Activated naive CD4-positive, alpha-beta T cell treated with anti-CD3 and anti-CD28 coated beads, Interleukin-2, amount 50 U/mL, for 72 hours (primary cell): Measurements from ENCODE around the gene TFPI2. TPM values are rescaled to one million over a fixed set of nuclear protein-coding genes. Genes with fewer than 3 reads are reported as not detected.
"Not testable (repeated sequence)": the region's sequence is repeated elsewhere in the genome, so short reads cannot be mapped to it uniquely, and the experiment has no call there.

ENCODE experiments used
- ATAC-seq, 2 donors: fragments of 150-1000 bp; cut with Tn5 transposase; 2 replicates each; pipeline ENCODE4 v1.10.0; 2021; ENCODE audit warnings: mild to moderate bottlenecking in 2 of 2, moderate library complexity in 2 of 2
- DNase-seq, 2 donors: peaks; one replicate each; pipeline ENCODE4 v3.0.0; 2021 to 2022; ENCODE audit warnings: low spot score in 2 of 2
- H3K27ac Mint-ChIP-seq, 2 donors: one replicate each; pipeline ENCODE4 v1.8.0; 2022; ENCODE audit warnings: mild to moderate bottlenecking in 2 of 2, mixed read lengths in 2 of 2
- H3K36me3 Mint-ChIP-seq, 2 donors: one replicate each; pipeline ENCODE4 v1.8.0; 2022; ENCODE audit warnings: mixed read lengths in 2 of 2
- H3K9me3 Mint-ChIP-seq, 2 donors: one replicate each; pipeline ENCODE4 v1.8.0; 2022; ENCODE audit warnings: mixed read lengths in 2 of 2
- total RNA-seq, 2 donors: library from RNA; stranded (reverse); gene quantifications; one replicate each; pipeline ENCODE4 v1.2.3, GENCODE V29; 2022

TFPI2 gene
- total RNA-seq = under 1 TPM; 0.37 to 0.82 TPM

- H3K27ac Mint-ChIP-seq = no peak within 1 kb of the TSS
- no peaks in the 10 kb centered on the region for H3K9me3 Mint-ChIP-seq
- DNase-seq (peak in 1 of 2 donors; percentile 9), ATAC-seq (peak; percentile 9 to 67)
- H3K36me3 Mint-ChIP-seq = peaks cover 0 to 7% of the 10 kb centered on the region in 2 donors
Measured at GRCh38 chr7:93890464-93891068, at the start of gene TFPI2. TSS of gene TFPI2 (minus strand) at chr7:93890753. CDS start at chr7:93890678, 75 bp downstream.

- Mint-ChIP-seq H3K27ac (no peak overlapping the region), H3K36me3 (no peaks in the 10 kb centered on the region), H3K9me3 (peaks cover 0 to 4% of the 10 kb centered on the region in 2 donors)
- DNase-seq (no peak), ATAC-seq (no peak)
Measured at GRCh38 chr7:93938293-93938692, 47.7 kb upstream of the TFPI2 start.

GRCh38 chr7:93937818-93938217, 47.3 kb upstream of the TFPI2 start:
- Mint-ChIP-seq H3K36me3 (no peaks in the 10 kb centered on the region), H3K9me3 (peaks cover 0 to 4% of the 10 kb centered on the region in 2 donors), H3K27ac (no peak overlapping the region)
- DNase-seq (no peak), ATAC-seq (no peak)

- no peak for DNase-seq
- no peak overlapping the region for H3K27ac Mint-ChIP-seq
- ATAC-seq = no peak
- H3K9me3 Mint-ChIP-seq = peaks cover 0 to 4% of the 10 kb centered on the region in 2 donors
- H3K36me3 Mint-ChIP-seq = no peaks in the 10 kb centered on the region
Measured at GRCh38 chr7:93935102-93935501, 44.5 kb upstream of the TFPI2 start.

- H3K9me3 Mint-ChIP-seq = no peaks in the 10 kb centered on the region
- DNase-seq (no peak), ATAC-seq (no peak)
Measured at GRCh38 chr7:93933156-93933555, 42.6 kb upstream of the TFPI2 start.

GRCh38 chr7:93931655-93932054, 41.1 kb upstream of the TFPI2 start:
- DNase-seq (no peak), ATAC-seq (no peak)
- Mint-ChIP-seq H3K27ac (no peak overlapping the region), H3K9me3 (no peaks in the 10 kb centered on the region), H3K36me3 (no peaks in the 10 kb centered on the region)

More at GRCh38 chr7:93933156-93933555, 42.6 kb upstream of the TFPI2 start:
- Mint-ChIP-seq H3K36me3 (no peaks in the 10 kb centered on the region), H3K27ac (no peak overlapping the region)

GRCh38 chr7:93927585-93927984, 37.0 kb upstream of the TFPI2 start:
- H3K9me3 Mint-ChIP-seq = no peaks in the 10 kb centered on the region
- ATAC-seq (no peak), DNase-seq (no peak)
- H3K36me3 Mint-ChIP-seq = no peaks in the 10 kb centered on the region
- H3K27ac Mint-ChIP-seq = no peak overlapping the region

GRCh38 chr7:93926800-93927199, 36.2 kb upstream of the TFPI2 start:
- DNase-seq (no peak), ATAC-seq (no peak)
- Mint-ChIP-seq H3K36me3 (no peaks in the 10 kb centered on the region), H3K27ac (no peak overlapping the region), H3K9me3 (no peaks in the 10 kb centered on the region)

- no peak overlapping the region for H3K27ac Mint-ChIP-seq
- DNase-seq = no peak
- no peaks in the 10 kb centered on the region for H3K36me3 Mint-ChIP-seq
- ATAC-seq = no peak
- no peaks in the 10 kb centered on the region for H3K9me3 Mint-ChIP-seq
Measured at GRCh38 chr7:93923942-93924341, 33.4 kb upstream of the TFPI2 start.

- H3K36me3 Mint-ChIP-seq = no peaks in the 10 kb centered on the region
- no peak for ATAC-seq
- H3K27ac Mint-ChIP-seq = no peak overlapping the region
- no peaks in the 10 kb centered on the region for H3K9me3 Mint-ChIP-seq
- DNase-seq = no peak
Measured at GRCh38 chr7:93923296-93923695, 32.7 kb upstream of the TFPI2 start.

GRCh38 chr7:93921607-93922566, 31.3 kb upstream of the TFPI2 start, which contains the start of gene GNG11:
TSS of gene GNG11 (plus strand) at chr7:93921735. CDS start at chr7:93922138, 403 bp downstream.
- ATAC-seq = peak; percentile 69 to 84
- H3K9me3 Mint-ChIP-seq = no peaks in the 10 kb centered on the region
- H3K27ac Mint-ChIP-seq = no peak within 1 kb of the TSS
- peak in 1 of 2 donors; percentile 43 for DNase-seq
- H3K36me3 Mint-ChIP-seq = no peaks in the 10 kb centered on the region

- no peak overlapping the region for H3K27ac Mint-ChIP-seq
- no peaks in the 10 kb centered on the region for H3K9me3 Mint-ChIP-seq
- ATAC-seq (no peak), DNase-seq (no peak)
- H3K36me3 Mint-ChIP-seq = no peaks in the 10 kb centered on the region
Measured at GRCh38 chr7:93921186-93921585, 30.6 kb upstream of the TFPI2 start.

GRCh38 chr7:93920496-93921182, 30.1 kb upstream of the TFPI2 start:
- DNase-seq = no peak
- Mint-ChIP-seq H3K36me3 (no peaks in the 10 kb centered on the region), H3K9me3 (no peaks in the 10 kb centered on the region), H3K27ac (no peak overlapping the region)
- no peak for ATAC-seq

- DNase-seq, H3K27ac Mint-ChIP-seq, H3K9me3 Mint-ChIP-seq, H3K36me3 Mint-ChIP-seq, ATAC-seq: not testable (repeated sequence)
Measured at GRCh38 chr7:93916315-93916714, 25.8 kb upstream of the TFPI2 start.

GRCh38 chr7:93915888-93916287, 25.3 kb upstream of the TFPI2 start:
- DNase-seq, H3K9me3 Mint-ChIP-seq, H3K36me3 Mint-ChIP-seq, H3K27ac Mint-ChIP-seq: not testable (repeated sequence)
- ATAC-seq = peak in 1 of 2 donors; percentile 83

GRCh38 chr7:93915206-93915842, 24.8 kb upstream of the TFPI2 start:
- ATAC-seq, H3K36me3 Mint-ChIP-seq: not testable (repeated sequence)

More at GRCh38 chr7:93915206-93915842, 24.8 kb upstream of the TFPI2 start:
- H3K27ac Mint-ChIP-seq, DNase-seq, H3K9me3 Mint-ChIP-seq: not testable (repeated sequence)
